HG03520 (cell line): ENCODE results near the gene CENPT.

Source experiments
- ATAC-seq: cut with Tn5 transposase; IDR thresholded peaks from one replicate; pipeline ENCODE4 v1.9.1; 2021; ENCODE audit warnings: mild to moderate bottlenecking, moderate library complexity; ENCODE audit not compliant: unreplicated experiment

Gene CENPT

DNA sequence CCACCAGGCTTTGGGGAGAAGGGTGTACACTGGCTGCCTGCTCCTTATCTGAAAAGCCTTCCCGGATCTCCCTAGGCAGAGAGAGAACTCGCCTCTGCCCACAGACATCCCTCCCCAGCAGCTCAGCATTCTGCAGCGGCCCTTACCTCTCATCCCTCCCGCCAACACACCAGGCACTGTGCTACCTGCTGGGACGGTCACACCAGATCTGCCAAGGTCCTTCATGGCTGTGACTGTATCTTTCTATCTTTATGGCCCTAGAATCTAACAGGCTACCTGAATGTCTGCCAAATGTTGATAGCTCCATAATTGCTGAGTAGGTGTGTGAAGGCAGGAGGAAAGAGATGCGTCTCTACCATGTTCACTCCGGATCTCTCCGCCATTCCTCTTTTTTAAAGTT lies 32.9 kb downstream of the CENPT start:
- ATAC-seq: no peak

DNA sequence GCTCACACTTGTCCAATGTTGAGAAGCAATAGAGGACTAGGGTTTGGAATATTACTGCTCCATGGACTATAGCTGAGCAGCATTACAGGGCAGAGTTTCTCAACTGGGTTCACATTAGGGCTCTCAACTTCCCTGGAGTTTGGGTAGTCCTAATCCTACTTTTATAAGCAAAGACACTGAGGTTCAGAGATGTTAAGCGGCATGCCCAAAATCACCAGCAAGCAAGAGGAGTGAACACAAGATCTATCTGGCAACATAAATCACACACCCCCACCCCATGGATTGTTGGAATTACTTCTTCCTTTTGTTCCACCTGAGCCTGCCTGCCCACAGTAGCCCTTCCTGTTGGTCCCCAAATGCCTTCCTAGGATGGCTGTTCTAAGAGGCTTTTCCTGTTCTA lies 35.6 kb downstream of the CENPT start:
- ATAC-seq: no peak

DNA sequence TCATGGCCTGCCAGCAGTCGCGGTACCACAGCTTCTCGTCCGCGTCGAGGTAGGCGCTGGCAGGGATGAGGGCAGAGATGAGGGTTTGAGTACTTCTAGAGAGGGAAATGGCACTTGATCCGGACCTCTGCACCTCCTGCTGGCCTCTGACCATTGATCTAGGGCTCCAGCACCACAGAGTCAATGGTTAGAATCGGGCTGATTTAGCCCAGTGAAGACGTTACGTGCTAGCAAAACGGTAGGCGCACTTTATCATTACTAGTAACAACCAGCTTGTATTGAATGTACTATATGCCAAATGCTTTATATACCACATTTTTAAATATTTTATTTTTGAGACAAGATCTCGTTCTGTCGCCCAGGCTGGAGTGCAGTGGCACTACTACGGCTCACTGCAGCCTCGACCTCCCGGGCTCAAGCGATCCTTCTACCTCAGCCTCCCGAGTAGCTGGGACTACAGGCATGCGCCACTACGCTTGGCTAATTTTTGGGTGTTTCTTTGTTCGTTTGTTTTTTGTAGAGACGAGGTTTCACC lies 40.3 kb downstream of the CENPT start:
- ATAC-seq: no peak

DNA sequence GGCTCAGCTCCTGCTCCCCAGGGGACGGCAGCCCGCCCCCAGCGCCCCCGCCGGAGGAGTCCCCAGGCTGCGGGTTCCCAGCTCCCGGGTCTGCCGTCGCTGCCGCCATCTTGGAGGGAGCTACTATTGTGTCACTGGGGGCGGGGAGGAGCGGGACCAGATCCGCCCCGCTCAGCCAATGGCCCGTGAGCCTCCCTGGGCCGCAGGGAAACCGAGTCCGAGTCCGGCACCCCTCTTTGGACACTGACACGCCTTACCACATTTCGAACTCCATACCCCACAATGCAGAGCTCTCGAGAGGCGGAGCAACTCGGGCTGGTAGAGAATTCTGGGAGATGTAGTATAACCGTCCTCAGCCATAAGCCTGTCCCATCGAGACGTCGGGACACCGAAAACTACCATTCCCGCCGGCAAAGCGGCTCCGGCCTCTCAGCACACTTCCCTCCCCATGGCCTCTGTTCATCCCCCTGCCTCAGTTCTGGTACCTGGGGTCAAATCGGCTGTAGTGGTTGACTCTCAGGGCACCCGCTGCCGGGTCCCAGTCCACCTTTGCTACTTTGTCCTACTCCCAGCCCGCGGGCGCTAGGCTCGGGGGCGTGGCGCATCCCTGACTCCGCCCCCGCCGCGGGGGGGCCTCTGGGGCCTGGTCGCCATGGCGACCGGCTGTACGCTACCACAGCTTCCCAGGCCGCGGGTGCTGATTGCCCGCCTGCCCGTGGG lies 40.9 kb downstream of the CENPT start, which contains the start of the genes RANBP10 and TSNAXIP1:
Gene RANBP10, minus strand, starts transcription at position 133 of the 720 bp plus-strand sequence. Its CDS starts 24 bp downstream, at position 109.
Gene TSNAXIP1, plus strand, starts transcription at position 462 of the 720 bp plus-strand sequence. CDS start 261 bp downstream, outside the sequence.
- ATAC-seq: peak; percentile 88

DNA sequence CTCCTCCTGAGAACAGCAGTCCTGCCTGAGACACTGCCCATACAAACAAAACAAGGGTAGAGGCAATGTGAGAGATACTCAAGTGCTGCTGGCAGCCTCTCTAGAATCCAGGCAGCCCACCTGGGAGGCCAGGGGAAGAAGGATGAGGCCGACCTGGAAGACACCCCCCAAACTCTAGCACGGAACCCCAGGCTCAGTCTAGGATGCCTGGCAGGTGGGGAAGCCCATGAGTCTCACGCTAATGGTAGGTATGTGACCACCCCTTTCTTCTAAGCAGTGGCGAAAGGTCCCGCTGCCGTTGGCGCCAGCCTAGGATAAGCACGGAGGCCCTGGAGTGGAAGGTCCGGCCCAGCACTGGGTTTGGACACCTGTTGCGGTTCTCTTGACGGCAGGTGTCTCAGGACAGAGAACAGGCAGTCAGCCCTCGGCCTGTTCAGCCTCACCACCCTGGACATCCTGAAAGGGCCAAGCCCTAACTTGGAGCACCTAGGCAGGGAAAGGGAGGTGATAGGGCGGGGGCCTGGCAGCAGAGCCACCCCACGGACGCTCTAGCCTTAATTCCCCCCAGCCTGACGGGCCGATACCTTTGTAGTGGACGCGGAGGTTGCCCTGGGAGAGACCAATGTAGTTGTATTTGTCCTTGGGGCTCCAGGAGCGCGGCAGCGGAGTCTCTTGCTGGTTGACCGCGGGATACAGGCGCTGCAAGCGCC lies 41.6 kb downstream of the CENPT start:
- ATAC-seq: peak; percentile 0

DNA sequence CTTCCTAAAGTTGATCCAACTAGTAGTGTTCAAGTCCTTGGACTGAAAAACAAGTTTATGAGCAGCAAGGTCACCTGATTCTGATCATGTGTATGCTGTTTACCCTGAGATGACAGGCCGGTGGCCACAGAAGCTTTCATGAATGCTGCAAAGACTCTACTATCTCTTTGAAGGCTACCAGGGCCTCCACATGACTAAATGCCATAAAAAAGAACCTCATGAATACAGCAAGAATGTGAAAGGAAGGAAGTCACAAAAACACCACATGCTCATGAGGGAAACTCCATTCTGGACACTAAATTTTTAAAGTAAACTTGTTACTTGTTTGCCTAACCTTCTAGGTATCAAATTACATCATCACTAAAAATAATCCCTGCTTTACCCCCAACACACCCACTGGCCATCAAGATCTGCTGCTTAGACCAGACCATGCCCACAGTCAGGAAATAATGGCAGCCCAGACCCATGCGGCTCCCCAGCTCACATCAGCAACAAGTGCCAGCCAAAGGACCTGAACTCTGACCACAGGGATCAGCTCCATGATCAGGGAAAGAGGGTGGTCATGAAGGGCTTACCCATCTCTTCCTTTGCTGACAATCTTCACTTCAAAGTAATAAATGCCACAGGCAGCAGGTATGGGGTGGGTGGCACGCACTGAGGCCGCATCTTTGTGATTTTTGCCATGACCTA lies 42.5 kb downstream of the CENPT start:
- no peak for ATAC-seq

DNA sequence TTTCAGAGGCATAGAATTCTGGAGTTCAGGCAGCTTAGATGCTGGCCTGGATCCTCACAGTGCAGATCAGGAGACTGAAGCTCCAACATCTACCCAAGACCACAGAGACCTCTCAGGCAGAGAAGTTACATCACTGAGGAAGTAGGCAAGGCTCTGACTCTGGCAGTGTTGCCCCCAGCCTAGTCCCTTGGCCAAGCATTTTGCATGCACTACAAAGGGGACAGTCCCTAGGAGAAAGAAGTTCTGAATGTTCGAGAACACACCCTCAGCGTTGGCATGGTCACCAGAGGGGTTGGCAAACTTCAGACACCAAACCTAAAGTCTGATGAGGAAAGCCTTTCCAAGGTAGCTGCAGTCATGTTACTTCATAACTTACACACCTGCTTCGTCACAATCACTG lies 43.6 kb downstream of the CENPT start:
- no peak for ATAC-seq

DNA sequence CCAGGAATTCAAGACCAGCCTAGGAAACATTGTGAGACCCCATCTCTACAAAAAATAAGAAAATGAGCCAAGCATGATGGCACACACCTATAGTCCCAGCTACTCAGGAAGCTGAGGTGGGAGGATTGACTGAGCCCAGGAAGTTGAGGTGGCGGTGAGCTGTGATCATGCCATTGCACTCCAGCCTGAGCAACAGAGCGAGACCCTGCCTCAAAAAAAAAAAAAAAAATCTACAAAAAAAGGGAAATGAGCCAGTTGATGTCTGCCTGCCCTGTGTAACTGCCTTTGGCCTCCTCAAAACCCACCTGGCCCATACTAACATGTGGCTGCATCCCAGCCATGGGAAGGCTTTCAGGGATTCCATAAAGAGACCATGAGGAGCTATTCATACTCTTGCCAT lies 45.6 kb downstream of the CENPT start:
- no peak for ATAC-seq

DNA sequence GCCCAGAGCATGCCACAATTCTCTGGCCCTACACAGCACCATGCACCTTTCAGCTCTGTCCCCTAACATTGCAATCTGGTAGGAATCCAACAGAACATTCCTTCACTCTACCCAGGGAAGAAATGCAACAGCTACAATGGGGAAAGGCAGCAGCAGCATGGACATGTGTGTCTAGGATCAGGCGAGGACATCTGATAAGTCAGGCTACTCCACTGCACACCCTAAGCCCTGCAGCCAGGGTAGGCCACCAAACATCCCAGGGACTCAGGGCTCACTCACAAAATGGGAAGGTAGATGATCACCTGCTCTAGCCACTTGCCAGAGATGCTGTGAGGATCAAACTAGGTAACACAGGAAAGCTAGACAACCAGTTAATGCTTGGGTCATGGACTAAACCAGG lies 46.3 kb downstream of the CENPT start:
- ATAC-seq: no peak

DNA sequence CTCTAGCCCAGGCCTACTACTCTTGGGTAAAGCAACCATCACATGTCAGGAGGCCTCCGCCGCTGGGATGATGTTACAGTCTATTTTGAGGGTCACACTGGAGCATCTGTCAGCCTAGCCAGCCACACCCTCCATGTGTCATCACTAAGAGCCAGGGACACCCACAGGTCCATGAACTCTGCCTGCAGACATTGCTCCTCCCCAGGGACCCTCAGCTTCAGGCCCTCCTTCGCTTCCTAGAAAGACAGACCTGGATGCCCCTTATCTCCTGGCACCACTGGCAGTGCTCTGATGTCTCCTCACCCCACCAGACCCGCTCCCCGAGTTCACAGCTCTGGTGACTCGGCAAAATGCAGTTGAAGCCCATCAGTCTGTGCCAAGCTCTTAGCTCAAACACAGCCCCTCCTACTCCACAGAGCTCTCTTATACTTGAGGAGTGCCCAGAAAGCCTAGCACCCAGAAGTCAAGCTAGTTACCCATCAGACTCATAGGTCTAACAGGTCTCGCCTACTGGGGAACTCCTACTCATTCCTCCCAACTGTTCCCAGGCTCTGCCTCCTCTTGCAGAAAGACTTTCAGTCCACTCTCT lies 47.1 kb downstream of the CENPT start:
- no peak for ATAC-seq

DNA sequence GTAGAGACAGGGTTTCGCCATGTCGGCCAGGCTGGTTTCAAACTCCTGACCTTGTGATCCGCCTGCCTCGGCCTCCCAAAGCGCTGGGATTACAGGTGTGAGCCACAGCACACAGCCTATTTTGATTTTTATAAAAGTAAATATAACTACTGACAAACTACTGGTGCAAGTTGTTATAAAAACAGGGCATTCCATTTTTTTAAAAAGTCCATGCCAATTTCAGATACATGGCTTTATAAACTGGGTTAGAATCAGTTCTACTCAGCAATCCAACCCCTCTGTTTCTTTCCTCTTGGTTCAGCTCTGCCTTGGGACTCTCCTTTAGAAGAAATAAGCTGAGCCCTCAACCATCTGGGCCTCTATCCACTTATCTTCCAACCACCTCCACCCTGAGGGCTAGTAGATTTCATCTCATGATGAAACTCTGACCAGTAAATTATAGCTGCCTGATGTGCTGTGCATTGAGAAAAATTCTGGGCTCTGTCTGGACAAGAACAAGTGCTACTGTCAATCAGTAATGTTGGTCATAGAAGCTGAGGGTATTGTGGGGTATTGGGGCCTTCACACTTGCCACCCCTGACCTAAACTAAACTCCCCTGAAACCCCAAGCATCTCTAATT lies 51.3 kb downstream of the CENPT start:
- no peak for ATAC-seq

DNA sequence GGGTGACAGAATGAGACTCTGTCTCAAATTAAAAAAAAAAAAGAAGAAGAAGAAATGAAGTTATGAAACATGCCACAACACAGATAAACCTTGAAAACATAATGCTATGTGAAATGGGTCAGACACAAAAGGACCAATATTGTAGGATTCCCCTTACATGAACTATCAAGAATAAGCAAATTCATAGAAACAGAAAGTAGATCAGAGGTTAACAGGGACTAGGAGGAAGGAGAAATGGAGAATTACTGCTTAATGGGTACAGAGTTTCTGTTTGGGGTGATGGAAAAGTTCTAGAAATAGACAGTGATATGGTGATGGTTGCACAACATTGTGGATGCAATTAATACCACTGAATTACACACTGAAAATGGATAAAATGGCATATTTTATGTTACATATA lies 57.4 kb downstream of the CENPT start:
- ATAC-seq: no peak

DNA sequence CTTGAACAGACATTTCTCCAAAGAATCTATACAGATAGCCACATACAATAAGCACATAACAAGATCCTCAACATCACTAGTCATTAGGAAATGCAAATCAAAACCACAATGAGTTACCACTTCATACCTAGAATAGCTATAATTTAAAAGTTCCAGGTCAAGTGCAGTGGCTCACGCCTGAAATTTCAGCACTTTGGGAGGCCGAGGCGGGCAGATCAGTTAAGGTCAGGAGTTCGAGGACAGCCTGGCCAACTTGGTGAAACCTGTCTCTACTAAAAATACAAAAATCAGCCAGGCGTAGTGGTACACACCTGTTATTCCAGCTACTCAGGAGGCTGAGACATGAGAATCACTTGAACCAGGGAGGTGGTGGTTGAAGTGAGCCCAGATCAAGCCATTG lies 61.0 kb downstream of the CENPT start:
- ATAC-seq: no peak

DNA sequence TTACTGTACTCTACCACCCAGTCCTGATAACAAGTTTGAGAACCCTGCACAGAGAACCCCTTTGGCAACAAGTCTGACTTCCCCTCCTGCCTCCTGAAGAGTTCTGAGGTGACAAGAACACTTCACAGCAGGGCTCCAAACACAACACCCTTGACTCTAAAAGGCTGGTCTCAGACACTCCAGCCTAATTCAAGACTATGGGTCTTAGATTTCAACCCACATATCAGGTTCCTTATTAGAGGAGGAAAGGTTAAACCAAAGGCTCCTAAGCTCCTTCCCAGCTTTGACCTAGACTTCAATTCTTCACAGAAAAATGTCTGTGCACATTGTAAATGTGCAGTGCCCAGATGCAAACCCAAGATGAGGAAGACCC lies 64.2 kb downstream of the CENPT start:
- ATAC-seq: no peak

DNA sequence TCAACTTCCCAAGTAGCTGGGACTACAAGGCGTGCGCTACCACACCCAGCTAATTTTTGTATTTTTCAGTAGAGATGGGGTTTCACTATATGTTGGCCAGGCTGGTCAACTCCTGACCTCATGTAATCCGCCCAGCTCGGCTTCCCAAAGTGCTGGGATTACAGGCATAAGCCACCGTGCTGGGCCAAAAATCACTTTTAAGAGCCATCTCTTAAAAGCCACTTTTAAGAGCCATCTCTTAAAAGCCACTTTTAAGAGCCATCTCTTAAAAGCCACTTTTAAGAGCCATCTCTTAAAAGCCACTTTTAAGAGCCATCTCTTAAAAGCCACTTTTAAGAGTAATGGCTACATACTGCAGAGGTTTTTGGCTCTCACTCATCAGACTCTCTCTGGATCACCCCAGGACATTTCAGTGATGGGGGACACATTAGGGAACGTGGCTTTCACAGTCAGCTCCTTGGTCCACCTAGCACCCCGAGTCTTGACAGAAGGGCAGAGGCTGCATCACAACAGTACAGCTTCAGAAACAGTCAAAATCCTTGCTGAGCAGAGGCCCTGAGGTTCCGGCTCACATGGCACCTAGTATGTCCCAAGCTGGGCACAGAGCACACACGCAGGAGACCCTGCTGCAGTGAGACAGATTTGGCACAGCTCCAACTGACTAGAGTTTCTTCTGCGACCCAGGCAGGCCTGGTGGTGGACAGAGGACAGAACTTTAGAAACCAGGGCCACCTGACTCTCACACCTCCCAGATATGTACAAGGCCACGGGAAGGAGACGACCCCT lies 64.7 kb downstream of the CENPT start:
- ATAC-seq: no peak

DNA sequence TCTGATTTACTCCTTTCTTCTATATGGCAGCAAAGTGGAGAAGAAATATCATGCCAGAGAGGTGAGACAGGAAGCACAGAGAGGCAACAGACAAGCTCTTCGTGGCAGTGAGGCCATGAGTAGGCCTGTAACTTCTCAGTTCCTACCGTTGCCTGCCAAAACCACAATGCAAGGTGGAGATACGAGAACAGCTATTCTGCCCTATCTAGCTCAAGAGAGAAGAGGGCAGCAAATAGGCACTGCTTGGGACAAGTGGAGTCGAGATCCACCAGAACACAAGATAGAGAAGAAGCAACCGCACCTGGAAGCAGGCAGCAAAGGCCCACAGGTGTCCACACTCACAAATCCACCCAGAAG lies 66.0 kb downstream of the CENPT start:
- ATAC-seq: no peak

DNA sequence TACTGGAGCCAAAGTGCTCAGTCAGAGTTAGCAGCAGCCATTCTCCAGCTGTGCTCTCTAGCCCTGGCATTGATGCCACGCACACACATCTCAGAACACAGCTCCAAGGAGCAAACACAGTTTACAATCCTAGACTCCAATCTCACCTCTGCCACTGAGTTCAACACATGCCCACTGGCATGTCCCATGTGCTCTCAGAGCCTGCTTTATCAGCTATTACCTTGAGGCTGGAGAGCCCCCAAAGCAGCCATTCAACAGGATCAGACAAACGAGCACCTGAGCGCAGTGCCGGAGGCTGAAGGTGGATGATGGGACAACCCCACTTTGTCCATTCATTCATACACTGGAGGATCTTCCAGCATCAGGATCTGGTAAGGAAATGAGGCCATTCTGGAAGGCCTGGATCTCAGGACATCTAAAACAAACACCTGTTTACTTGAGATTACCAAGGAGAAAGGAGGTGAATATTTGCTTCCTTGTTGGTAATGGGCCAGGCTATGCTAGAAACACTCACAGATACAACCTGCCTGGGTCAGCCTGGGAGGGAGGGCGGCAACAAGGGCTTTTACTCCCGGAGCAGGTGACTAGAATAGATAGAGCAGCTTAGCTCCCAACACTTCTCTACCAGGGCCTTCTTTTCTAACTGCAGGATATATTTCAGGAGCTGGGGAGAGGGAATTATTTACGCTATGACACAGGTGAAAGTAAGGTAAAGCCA lies 66.5 kb downstream of the CENPT start:
- ATAC-seq: no peak

DNA sequence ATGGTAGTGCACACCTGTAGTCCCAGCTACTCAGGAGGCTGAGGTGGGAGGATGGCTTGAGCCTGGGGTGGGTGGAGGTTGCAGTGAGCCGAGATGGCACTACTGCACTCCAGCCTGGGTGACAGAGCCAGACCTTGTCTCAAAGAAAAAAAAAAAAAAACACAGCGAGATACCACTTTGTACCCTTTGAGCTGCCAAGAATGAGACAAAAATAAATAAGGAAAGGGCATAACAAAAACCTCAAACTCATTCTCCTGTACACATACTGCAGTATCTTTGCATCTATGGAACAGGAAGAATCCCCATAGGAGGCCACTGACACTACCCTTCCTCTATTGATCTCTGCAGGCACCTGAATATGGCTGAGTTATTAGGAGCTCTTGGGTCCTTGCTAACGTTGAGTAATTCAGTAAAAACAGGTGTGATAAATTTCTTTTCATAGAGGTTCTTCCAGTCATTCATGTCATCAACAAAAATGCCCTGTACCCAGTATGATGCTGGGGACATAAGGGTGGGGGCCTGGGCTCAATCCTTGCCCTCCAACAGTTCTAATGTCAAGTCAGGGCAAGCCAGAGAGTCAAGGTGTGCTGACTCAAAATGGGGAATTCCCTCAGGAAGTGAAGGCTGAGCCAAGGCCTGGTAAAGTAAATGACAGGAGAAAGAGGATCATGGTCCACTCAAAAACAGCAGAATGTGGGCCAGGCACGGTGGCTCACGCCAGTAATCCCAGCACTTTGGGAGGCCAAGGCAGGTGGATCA lies 68.1 kb downstream of the CENPT start:
- ATAC-seq: no peak
